GM12878 (cell line): ENCODE measurements around the gene MEOX1. TPM values are rescaled to one million over a fixed set of nuclear protein-coding genes. Genes with fewer than 3 reads are reported as not detected.
A peak's percentile ranks its signal among the peaks of the same experiment; 100 is the strongest.

Source experiments
- ATAC-seq: fragments of 200-7000 bp; cut with Tn5 transposase; 3 replicates; pipeline ENCODE4 v1.9.1; 2020; ENCODE audit warnings: mild to moderate bottlenecking, moderate library complexity
- BruUV-seq: library from RNA; stranded (reverse); fragments of 400-500 nt; replicated peaks from 2 replicates; lab custom pipeline; 2021; lab: Mats Ljungman, UMichigan
- CTCF ChIA-PET: fragments of 300-600 bp; sonication (Branson Sonifier 250); formaldehyde crosslinking; extraction: SDS; loops from one replicate; lab custom pipeline; 2021; ENCODE audit warnings: inconsistent platforms; lab: Yijun Ruan, JAX
- POLR2A ChIA-PET: fragments of 350-600 bp; formaldehyde crosslinking; extraction: SDS; loops from one replicate; lab custom pipeline; 2021; ENCODE audit warnings: inconsistent platforms; lab: Charles Lee
- RAD21 ChIA-PET: fragments of 300-600 bp; sonication (Branson Sonifier 250); formaldehyde crosslinking; loops from one replicate; lab custom pipeline; 2023; ENCODE audit warnings: antibody characterized with exemption; ENCODE audit not compliant: unreplicated experiment; lab: Charles Lee
- SMC1A ChIA-PET: fragments of 300-600 bp; sonication (Branson Sonifier 250); formaldehyde crosslinking; loops from one replicate; lab custom pipeline; 2023; ENCODE audit not compliant: unreplicated experiment, uncharacterized antibody; lab: Charles Lee
- DNase-seq: peaks from one replicate; pipeline ENCODE4 v3.0.0-alpha.2; 2011; ENCODE audit warnings: low read depth, low spot score
- FAIRE-seq: peaks from 3 replicates; lab custom pipeline; 2011; peaks lifted over from hg19 to GRCh38; lab: Jason Lieb, UNC
- H2AFZ ChIP-seq: 2 replicates; pipeline ENCODE4 v1.6.0; 2011; ENCODE audit warnings: low read depth, low read length, control low read depth; ENCODE audit not compliant: control insufficient read depth
- H3K27ac ChIP-seq: 2 replicates; pipeline ENCODE4 v1.5.1; 2011; ENCODE audit warnings: control low read depth; ENCODE audit not compliant: control insufficient read depth, insufficient read depth
- H3K27me3 ChIP-seq, 2 experiments: replicated peaks in 1 of 2; 2 replicates each; pipeline versions ENCODE4 v1.6.0 to v1.6.1; 2011; ENCODE audit warnings: low read length in 1 of 2; ENCODE audit not compliant: control insufficient read depth in 2 of 2, insufficient read depth in 2 of 2
- H3K36me3 ChIP-seq, 2 experiments: 2 replicates each; pipeline ENCODE4 v1.5.1; 2011; ENCODE audit warnings: low read length in 1 of 2; ENCODE audit not compliant: control insufficient read depth in 2 of 2, insufficient read depth in 2 of 2
- H3K4me1 ChIP-seq: 2 replicates; pipeline ENCODE4 v1.6.1; 2011; ENCODE audit warnings: mild to moderate bottlenecking, low read length, moderate library complexity, mixed read lengths; ENCODE audit not compliant: control insufficient read depth, insufficient read depth
- H3K4me2 ChIP-seq: 2 replicates; pipeline ENCODE4 v1.6.0; 2011; ENCODE audit warnings: control low read depth; ENCODE audit not compliant: control insufficient read depth, insufficient read depth
- H3K4me3 ChIP-seq: fragments of 200-600 bp; sonication (generic); 2 replicates; pipeline ENCODE4 v1.5.1; 2016
- H3K79me2 ChIP-seq: 2 replicates; pipeline ENCODE4 v1.6.0; 2011; ENCODE audit warnings: low read length; ENCODE audit not compliant: control insufficient read depth, insufficient read depth
- H3K9ac ChIP-seq: 2 replicates; pipeline ENCODE4 v1.8.0; 2011; ENCODE audit warnings: low read length, control low read depth, mixed read lengths; ENCODE audit not compliant: control insufficient read depth, insufficient read depth
- H3K9me3 ChIP-seq: replicated peaks from 3 replicates; pipeline ENCODE4 v1.5.1; 2011; ENCODE audit warnings: mild to moderate bottlenecking, low read length; ENCODE audit not compliant: control insufficient read depth, insufficient read depth
- H4K20me1 ChIP-seq: 2 replicates; pipeline ENCODE4 v1.6.0; 2011; ENCODE audit not compliant: control insufficient read depth, insufficient read depth
- SPI1 ChIP-seq: IDR thresholded peaks from 2 replicates; pipeline ENCODE4 v1.6.1; 2011; ENCODE audit warnings: low read depth, mild to moderate bottlenecking, low read length, moderate library complexity, borderline replicate concordance; ENCODE audit not compliant: insufficient read depth
- WGBS: methylation state at CpG from one replicate; pipeline ENCODE4 v1.1.6; 2016; ENCODE audit warnings: low lambda C conversion rate; ENCODE audit not compliant: insufficient replicate concordance, insufficient coverage; ENCODE audit errors: missing lambda C conversion rate; 5-methylcytosine and 5-hydroxymethylcytosine counted together
- in situ Hi-C: fragments of 300-500 bp; cut with MboI; formaldehyde crosslinking; loops from 9 replicates; pipeline ENCODE4 v1.14.3; 2018; ENCODE audit warnings: mixed read lengths
- intact Hi-C: fragments of 100-400 bp; cut with micrococcal nuclease; formaldehyde crosslinking; loops from one replicate; pipeline ENCODE4 v1.14.2; 2022; ENCODE audit not compliant: unreplicated experiment
- polyA plus RNA-seq, 11 experiments: library from polyadenylated mRNA; depleted of rRNA in 4 of 11; unstranded in 6 of 11; stranded (reverse) in 5 of 11; fragments of >200 nt; fragmentation: Nextera tagmentation in 4 of 11; fragmentation: Illumina TruSeq in 1 of 11; extraction: Ambion mirVana in 4 of 11; extraction: Trizol in 1 of 11; gene quantifications; 1 replicate in 1 of 11; 2 replicates in 10 of 11; pipeline versions ENCODE4 v1.2.1 to v1.2.3, GENCODE V29; 2011 to 2016; ENCODE audit warnings: inconsistent platforms in 2 of 11, missing spikeins in 2 of 11, low read depth in 1 of 11
- total RNA-seq, 4 experiments: library from RNA; depleted of rRNA in 3 of 4; stranded (reverse); fragments of >200 nt in 3 of 4; fragmentation: Illumina TruSeq in 1 of 4; extraction: Trizol in 1 of 4; gene quantifications; 2 replicates each; pipeline versions ENCODE4 v1.2.1 to v1.2.3, GENCODE V29; 2013 to 2021
- TF ChIP-seq, protein P1 (sequence below): IDR thresholded peaks from 2 replicates; pipeline ENCODE4 v1.6.1; 2012; ENCODE audit warnings: low read depth, low read length, improper control_type of control experiment

MEOX1 gene
- total and polyA plus RNA-seq, 10 of the 15 experiments (the other 5 are each of a cell fraction or from before 2014, with no cell fraction given) = 0.19 to 9.4 (median 0.46) TPM

DNA sequence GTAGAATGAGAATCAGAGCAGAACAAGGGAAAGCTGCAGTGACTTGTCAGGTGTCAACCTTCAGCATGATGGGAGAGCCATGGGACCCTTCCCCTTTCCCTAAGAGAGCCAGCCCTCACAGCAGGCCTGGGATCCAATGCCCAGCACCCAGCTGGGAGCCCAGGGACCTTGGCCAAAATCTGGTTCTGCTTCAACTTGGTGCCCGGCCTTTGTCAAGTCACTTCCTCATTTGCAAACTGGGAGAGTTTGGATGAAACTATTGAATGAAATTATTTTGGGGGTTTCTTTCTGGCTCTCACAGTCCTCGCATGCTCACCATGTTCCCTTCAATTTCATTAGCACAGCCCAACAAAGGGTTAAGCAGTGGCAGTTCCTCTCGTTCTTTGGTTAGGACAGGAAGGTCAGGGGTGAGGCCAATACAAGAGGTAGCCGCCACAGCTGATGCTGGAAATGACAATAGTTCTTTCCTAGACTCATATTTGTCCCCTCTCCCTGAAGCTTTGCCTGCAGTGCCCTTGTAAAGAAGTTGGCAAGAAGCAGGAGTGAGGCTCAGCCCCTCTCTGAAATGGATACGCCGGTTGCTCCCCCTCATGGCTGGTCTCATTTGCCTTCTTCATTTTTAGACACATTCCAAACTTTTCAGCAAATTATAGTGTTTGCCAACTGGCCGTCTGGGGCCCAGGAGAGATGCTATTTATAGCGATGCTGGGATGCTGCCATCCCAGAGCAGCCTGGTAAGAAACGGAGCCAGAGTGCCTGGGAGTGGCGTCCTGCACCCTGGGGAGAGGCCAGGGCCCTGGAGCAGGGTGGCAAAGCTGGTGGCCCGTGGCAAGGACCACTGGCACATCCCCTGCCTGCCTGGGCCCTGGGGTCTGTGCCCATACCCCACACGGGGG, 34.5 kb upstream of the MEOX1 start:
- FAIRE-seq (no peak), ATAC-seq (no peak), DNase-seq (no peak)
- Histone ChIP-seq H3K27me3 (peaks cover 0 to 2% of the 10 kb centered on the region in 2 experiments; a peak in 1 of 4 replicates), H3K36me3 (no peaks in the 10 kb centered on the region), H3K9me3 (no peaks in the 10 kb centered on the region; the same call in 2 of the 3 replicates), H3K79me2 (no peaks in the 10 kb centered on the region), H3K9ac (no peak overlapping the region), H3K4me2 (no peak overlapping the region), H2AFZ (no peak overlapping the region), H3K4me1 (peaks cover 4% of the 10 kb centered on the region), H4K20me1 (no peaks in the 10 kb centered on the region), H3K4me3 (no peak overlapping the region), H3K27ac (no peak overlapping the region)
- SMC1A ChIA-PET = interaction anchor here (1.2 to 12.4 kb wide), 8 partner anchors 10 to 150 kb away, joined by 3 to 171 read pairs (median 6); partner anchors contain the start of genes CD300LG and SOST
- TF ChIP-seq SPI1 = peak; percentile 82
- TF ChIP-seq, protein P1, sequence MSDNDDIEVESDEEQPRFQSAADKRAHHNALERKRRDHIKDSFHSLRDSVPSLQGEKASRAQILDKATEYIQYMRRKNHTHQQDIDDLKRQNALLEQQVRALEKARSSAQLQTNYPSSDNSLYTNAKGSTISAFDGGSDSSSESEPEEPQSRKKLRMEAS = no peak
- 30% methylated on average over 12 of the region's 12 CpGs for WGBS
- in situ Hi-C loops (loop anchor here (5.0 kb wide), 1 partner anchor 66 kb away; no protein-coding TSS in a partner anchor), intact Hi-C loops (no loop called here)
- RAD21 ChIA-PET = interaction anchor here (0.9 to 10.6 kb wide), 3 partner anchors 11 to 62 kb away, joined by 3 to 171 read pairs (median 6); partner anchors contain the start of gene SOST
- CTCF ChIA-PET = interaction anchor here (1.5 to 13.6 kb wide), 5 partner anchors 57 to 150 kb away, joined by 3 to 515 read pairs (median 20); partner anchors contain the start of genes CD300LG and SOST
- POLR2A ChIA-PET = interaction anchor here (0.5 to 0.6 kb wide), 2 partner anchors 119 to 146 kb away, joined by 3 to 5 read pairs; no protein-coding TSS in a partner anchor
- BruUV-seq = no TSS peak
